Measurements from ENCODE around the gene TBC1D22A.

DNA sequence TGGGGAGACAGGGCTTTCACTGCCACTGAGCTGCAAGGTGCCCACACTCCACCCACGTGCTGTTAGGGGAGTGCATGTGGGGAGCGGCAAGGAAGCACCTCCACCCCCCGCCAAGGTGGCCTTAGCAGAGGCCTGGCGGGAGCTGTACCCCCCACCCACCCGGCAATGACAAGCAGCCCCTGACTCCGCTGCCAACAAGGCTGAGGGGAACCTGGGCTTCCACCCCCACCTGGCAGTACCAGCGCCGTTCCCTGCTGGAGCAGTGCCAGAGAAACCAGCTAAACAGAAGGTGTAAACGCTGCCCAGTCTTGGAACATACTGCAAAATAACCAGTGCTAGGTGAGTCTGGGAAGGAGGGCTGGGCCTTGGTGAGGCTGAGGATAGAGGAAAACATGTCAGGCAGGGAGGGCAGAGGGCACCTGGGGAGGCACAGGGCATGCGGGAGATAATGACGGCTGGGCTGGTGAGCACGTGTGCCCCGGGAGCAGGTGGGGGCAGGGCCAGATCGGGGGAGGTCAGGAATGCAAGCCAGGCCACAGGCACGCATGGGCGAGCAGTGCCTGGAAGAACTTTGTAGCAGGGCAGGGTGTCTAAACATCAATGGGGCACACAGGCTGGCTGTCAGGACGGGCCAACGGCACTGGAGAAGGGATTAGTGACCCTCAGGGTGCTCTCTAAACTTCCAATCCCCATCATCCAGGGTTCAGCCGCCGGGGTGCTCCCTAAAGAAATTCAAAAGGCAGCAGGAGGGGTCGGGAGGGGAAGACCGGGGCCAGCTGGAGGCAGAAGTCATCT lies 31.0 kb upstream of the TBC1D22A start:
- no peak for TF ChIP-seq EZH2 (IDR thresholded peaks at IDR 0.05; ENCODE audit: low read length, unreplicated experiment)
- TF ChIP-seq, protein P1, sequence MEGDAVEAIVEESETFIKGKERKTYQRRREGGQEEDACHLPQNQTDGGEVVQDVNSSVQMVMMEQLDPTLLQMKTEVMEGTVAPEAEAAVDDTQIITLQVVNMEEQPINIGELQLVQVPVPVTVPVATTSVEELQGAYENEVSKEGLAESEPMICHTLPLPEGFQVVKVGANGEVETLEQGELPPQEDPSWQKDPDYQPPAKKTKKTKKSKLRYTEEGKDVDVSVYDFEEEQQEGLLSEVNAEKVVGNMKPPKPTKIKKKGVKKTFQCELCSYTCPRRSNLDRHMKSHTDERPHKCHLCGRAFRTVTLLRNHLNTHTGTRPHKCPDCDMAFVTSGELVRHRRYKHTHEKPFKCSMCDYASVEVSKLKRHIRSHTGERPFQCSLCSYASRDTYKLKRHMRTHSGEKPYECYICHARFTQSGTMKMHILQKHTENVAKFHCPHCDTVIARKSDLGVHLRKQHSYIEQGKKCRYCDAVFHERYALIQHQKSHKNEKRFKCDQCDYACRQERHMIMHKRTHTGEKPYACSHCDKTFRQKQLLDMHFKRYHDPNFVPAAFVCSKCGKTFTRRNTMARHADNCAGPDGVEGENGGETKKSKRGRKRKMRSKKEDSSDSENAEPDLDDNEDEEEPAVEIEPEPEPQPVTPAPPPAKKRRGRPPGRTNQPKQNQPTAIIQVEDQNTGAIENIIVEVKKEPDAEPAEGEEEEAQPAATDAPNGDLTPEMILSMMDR (conservative IDR thresholded peaks at IDR 0.05; ENCODE audit: low read depth, low read length): no peak

Data from PC-3 (cell line).